ENCODE data around the gene TPRA1.
"Not testable (repeated sequence)": the region's sequence is repeated elsewhere in the genome, so short reads cannot be mapped to it uniquely, and the experiment has no call there.

TPRA1 gene

GRCh38 chr3:127535106-127535785 lies 55.3 kb downstream of the TPRA1 start:
- DNase-seq: no peak

GRCh38 chr3:127534564-127534963 lies 56.0 kb downstream of the TPRA1 start:
- DNase-seq: no peak

GRCh38 chr3:127534161-127534451 lies 56.4 kb downstream of the TPRA1 start:
- no peak for DNase-seq

GRCh38 chr3:127532561-127533203 lies 57.9 kb downstream of the TPRA1 start:
- DNase-seq: no peak

GRCh38 chr3:127531821-127532220 lies 58.7 kb downstream of the TPRA1 start:
- no peak for DNase-seq

- not testable (repeated sequence) for DNase-seq
Measured at GRCh38 chr3:127530863-127531262, 59.7 kb downstream of the TPRA1 start.

- DNase-seq: no peak
Measured at GRCh38 chr3:127529346-127530188, 61.0 kb downstream of the TPRA1 start.

GRCh38 chr3:127525373-127525772 lies 65.2 kb downstream of the TPRA1 start:
- no peak for DNase-seq

GRCh38 chr3:127524296-127524896 lies 66.1 kb downstream of the TPRA1 start:
- DNase-seq: no peak

Data from effector CD4-positive, alpha-beta T cell (primary cell).